Mesothelial cell of epicardium (in vitro differentiated cells): ENCODE data around the gene RAVER1. TPM values are rescaled to one million over a fixed set of nuclear protein-coding genes. Genes with fewer than 3 reads are reported as not detected.
A peak's percentile ranks its signal among the peaks of the same experiment; 100 is the strongest.

Experiments used
- DNase-seq, 2 experiments: peaks; one replicate each; pipeline ENCODE4 v3.0.0; 2021; ENCODE audit warnings: low spot score in 2 of 2; ENCODE audit not compliant: unreplicated experiment in 2 of 2
- H3K27ac Mint-ChIP-seq: 2 replicates; pipeline ENCODE4 v1.8.0; 2021; ENCODE audit warnings: mixed read lengths
- H3K27me3 Mint-ChIP-seq: 2 replicates; pipeline ENCODE4 v1.8.0; 2021; ENCODE audit warnings: low read depth, mixed read lengths
- H3K36me3 Mint-ChIP-seq: 2 replicates; pipeline ENCODE4 v1.8.0; 2021; ENCODE audit warnings: mixed read lengths
- H3K4me1 Mint-ChIP-seq: 2 replicates; pipeline ENCODE4 v1.8.0; 2021; ENCODE audit warnings: mixed read lengths
- H3K4me3 Mint-ChIP-seq: 2 replicates; pipeline ENCODE4 v1.8.0; 2021; ENCODE audit warnings: mild to moderate bottlenecking, moderate library complexity, mixed read lengths
- H3K9me3 Mint-ChIP-seq: 2 replicates; pipeline ENCODE4 v1.8.0; 2021; ENCODE audit warnings: mixed read lengths
- CTCF ChIP-seq: fragments of 200-600 bp; sonication (generic); IDR thresholded peaks from one replicate; pipeline ENCODE4 v1.5.0; 2021; ENCODE audit warnings: antibody characterized with exemption; ENCODE audit not compliant: unreplicated experiment
- total RNA-seq: library from RNA; stranded (reverse); gene quantifications from 3 replicates; pipeline ENCODE4 v1.2.1, GENCODE V29; 2021

Gene RAVER1
- total RNA-seq, 1 donor from 2014 or later, result 51.1 TPM

DNA sequence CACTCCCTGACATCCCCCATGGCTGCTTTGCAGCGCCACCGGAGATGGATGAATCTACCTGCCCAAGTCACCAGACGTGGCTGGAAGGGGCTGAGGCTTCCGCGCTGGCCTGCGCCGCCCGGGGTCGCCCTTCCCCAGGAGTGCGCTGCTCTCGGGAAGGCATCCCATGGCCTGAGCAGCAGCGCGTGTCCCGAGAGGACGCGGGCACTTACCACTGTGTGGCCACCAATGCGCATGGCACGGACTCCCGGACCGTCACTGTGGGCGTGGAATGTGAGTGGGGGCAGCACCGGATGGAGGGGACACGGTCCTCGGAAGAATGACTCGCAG lies 39.0 kb downstream of the RAVER1 start:
- Mint-ChIP-seq H3K9me3 (no peaks in the 10 kb centered on the region), H3K4me1 (peaks cover 34% of the 10 kb centered on the region), H3K27ac (no peak overlapping the region), H3K36me3 (no peaks in the 10 kb centered on the region), H3K4me3 (no peak overlapping the region), H3K27me3 (peaks cover 86% of the 10 kb centered on the region)
- TF ChIP-seq CTCF, result no peak
- DNase-seq, result no peak

- H3K27ac Mint-ChIP-seq, result no peak overlapping the region
- no peak for TF ChIP-seq CTCF
- no peak overlapping the region for H3K4me3 Mint-ChIP-seq
- H3K27me3 Mint-ChIP-seq, result peaks cover 89% of the 10 kb centered on the region
- H3K9me3 Mint-ChIP-seq, result no peaks in the 10 kb centered on the region
- no peaks in the 10 kb centered on the region for H3K36me3 Mint-ChIP-seq
- H3K4me1 Mint-ChIP-seq, result peaks cover 36% of the 10 kb centered on the region
- DNase-seq, result no peak
Observed at GRCh38 chr19:10293637-10294367, 39.5 kb downstream of the RAVER1 start.

DNA sequence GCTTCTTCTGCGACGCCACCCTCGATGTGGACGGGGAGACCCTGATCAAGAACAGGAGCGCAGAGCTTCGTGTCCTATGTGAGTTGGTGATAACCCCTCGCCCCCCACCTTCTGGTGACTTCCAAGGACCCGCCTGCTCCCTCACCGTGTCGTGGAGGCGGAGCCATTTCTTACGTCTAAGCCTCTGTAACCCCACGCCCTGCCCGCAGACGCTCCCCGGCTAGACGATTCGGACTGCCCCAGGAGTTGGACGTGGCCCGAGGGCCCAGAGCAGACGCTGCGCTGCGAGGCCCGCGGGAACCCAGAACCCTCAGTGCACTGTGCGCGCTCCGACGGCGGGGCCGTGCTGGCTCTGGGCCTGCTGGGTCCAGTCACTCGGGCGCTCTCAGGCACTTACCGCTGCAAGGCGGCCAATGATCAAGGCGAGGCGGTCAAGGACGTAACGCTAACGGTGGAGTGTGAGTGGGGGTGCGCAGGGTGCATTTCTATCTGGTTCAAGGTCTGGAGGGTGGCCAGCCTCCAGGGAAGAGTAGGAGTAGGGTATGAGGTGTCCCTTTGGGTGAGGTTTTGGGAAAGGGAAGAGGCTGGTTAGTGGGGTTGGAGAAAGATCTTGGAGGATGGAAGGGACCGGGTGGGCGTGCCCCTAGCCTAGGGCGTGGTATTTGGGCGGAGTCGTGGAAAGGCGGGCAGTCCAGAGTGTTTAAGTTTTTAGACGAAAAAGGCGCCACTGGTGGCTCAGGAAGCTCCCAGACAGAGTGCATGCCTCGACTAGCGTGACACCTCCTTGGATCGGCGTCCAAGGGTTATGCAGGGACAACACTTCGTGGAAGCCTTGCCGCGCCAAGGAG lies 40.3 kb downstream of the RAVER1 start:
- H3K36me3 Mint-ChIP-seq, result no peaks in the 10 kb centered on the region
- no peaks in the 10 kb centered on the region for H3K9me3 Mint-ChIP-seq
- H3K27me3 Mint-ChIP-seq, result peaks cover 95% of the 10 kb centered on the region
- TF ChIP-seq CTCF, result no peak
- peak overlapping the region; percentile 70 for H3K4me3 Mint-ChIP-seq
- peaks cover 40% of the 10 kb centered on the region for H3K4me1 Mint-ChIP-seq
- no peak overlapping the region for H3K27ac Mint-ChIP-seq
- DNase-seq, result no peak

- H3K27me3 Mint-ChIP-seq, result peaks cover 96% of the 10 kb centered on the region
- no peaks in the 10 kb centered on the region for H3K9me3 Mint-ChIP-seq
- DNase-seq, result peak; percentile 73 to 86
- H3K36me3 Mint-ChIP-seq, result no peaks in the 10 kb centered on the region
- peak overlapping the region; percentile 70 for H3K4me3 Mint-ChIP-seq
- H3K4me1 Mint-ChIP-seq, result peaks cover 42% of the 10 kb centered on the region
- H3K27ac Mint-ChIP-seq, result no peak overlapping the region
- TF ChIP-seq CTCF, result no peak
Observed at GRCh38 chr19:10292206-10292788, 41.0 kb downstream of the RAVER1 start.

GRCh38 chr19:10291554-10292205 lies 41.6 kb downstream of the RAVER1 start:
- Mint-ChIP-seq H3K27me3 (peaks cover 97% of the 10 kb centered on the region), H3K9me3 (no peaks in the 10 kb centered on the region), H3K4me3 (peak overlapping the region; percentile 70), H3K4me1 (peaks cover 45% of the 10 kb centered on the region), H3K27ac (no peak overlapping the region), H3K36me3 (no peaks in the 10 kb centered on the region)
- no peak for DNase-seq
- TF ChIP-seq CTCF, result no peak
